IMR-90 (cell line): Measurements from ENCODE around the gene IL1F10. TPM values are rescaled to one million over a fixed set of nuclear protein-coding genes. Genes with fewer than 3 reads are reported as not detected.

Experiments used
- ATAC-seq: fragments of 200-7000 bp; cut with Tn5 transposase; 2 replicates; pipeline ENCODE4 v1.9.1; 2020; ENCODE audit warnings: low read depth, mild to moderate bottlenecking, moderate library complexity
- BruUV-seq: library from RNA; stranded (reverse); fragments of 400-500 nt; replicated peaks from 2 replicates; lab custom pipeline; 2021; lab: Mats Ljungman, UMichigan
- CTCF ChIA-PET: fragments of 300-600 bp; formaldehyde crosslinking; extraction: SDS; loops from one replicate; lab custom pipeline; 2021; ENCODE audit warnings: antibody characterized with exemption; lab: Yijun Ruan, JAX
- POLR2A ChIA-PET: fragments of 300-600 bp; sonication (Branson Sonifier 250); formaldehyde crosslinking; loops from one replicate; lab custom pipeline; 2022; ENCODE audit warnings: antibody characterized with exemption; ENCODE audit not compliant: unreplicated experiment; lab: Charles Lee
- DNase-seq: peaks from one replicate; pipeline ENCODE4 v3.0.0; 2013
- H2AFZ ChIP-seq: replicated peaks from 2 replicates; pipeline ENCODE3; 2013; ENCODE audit warnings: low read length, mild to moderate bottlenecking; ENCODE audit not compliant: poor library complexity
- H2AK5ac ChIP-seq: 2 replicates; pipeline ENCODE4 v1.6.1; 2013; ENCODE audit warnings: low read depth, low read length, inconsistent platforms
- H2AK9ac ChIP-seq: replicated peaks from 2 replicates; pipeline ENCODE3; 2013; ENCODE audit warnings: mild to moderate bottlenecking, low read depth, low read length, moderate library complexity; ENCODE audit not compliant: poor library complexity
- H2BK120ac ChIP-seq: 2 replicates; pipeline ENCODE4 v1.6.1; 2013; ENCODE audit warnings: low read depth, low read length, inconsistent platforms
- H2BK15ac ChIP-seq: 3 replicates; pipeline ENCODE4 v1.6.1; 2013; ENCODE audit warnings: low read depth, low read length, inconsistent platforms
- H2BK20ac ChIP-seq: 2 replicates; pipeline ENCODE4 v1.6.1; 2013; ENCODE audit warnings: low read depth, mild to moderate bottlenecking, inconsistent platforms, low read length, moderate library complexity
- H2BK5ac ChIP-seq: 2 replicates; pipeline ENCODE4 v1.6.1; 2013; ENCODE audit warnings: mild to moderate bottlenecking, low read depth, low read length, inconsistent platforms; ENCODE audit not compliant: poor library complexity, severe bottlenecking
- H3K14ac ChIP-seq: replicated peaks from 2 replicates; pipeline ENCODE4 v1.6.1; 2013; ENCODE audit warnings: low read depth, low read length, inconsistent platforms
- H3K18ac ChIP-seq: 2 replicates; pipeline ENCODE4 v1.6.1; 2013; ENCODE audit warnings: low read depth, low read length, control low read depth
- H3K23ac ChIP-seq: 2 replicates; pipeline ENCODE4 v1.6.1; 2013; ENCODE audit warnings: low read depth, low read length, inconsistent platforms
- H3K27ac ChIP-seq: 2 replicates; pipeline ENCODE4 v1.5.1; 2013; ENCODE audit warnings: mild to moderate bottlenecking, control low read depth, low read length; ENCODE audit not compliant: insufficient read depth
- H3K27me3 ChIP-seq: 2 replicates; pipeline ENCODE4 v1.6.1; 2013; ENCODE audit warnings: low read length; ENCODE audit not compliant: control insufficient read depth, insufficient read depth
- H3K36me3 ChIP-seq: 2 replicates; pipeline ENCODE4 v1.6.1; 2013; ENCODE audit warnings: low read length, mixed read lengths; ENCODE audit not compliant: control insufficient read depth, insufficient read depth
- H3K4ac ChIP-seq: 2 replicates; pipeline ENCODE4 v1.6.1; 2013; ENCODE audit warnings: low read depth, low read length, inconsistent platforms
- H3K4me1 ChIP-seq: 2 replicates; pipeline ENCODE4 v1.6.1; 2013; ENCODE audit warnings: low read length, mixed read lengths; ENCODE audit not compliant: control insufficient read depth, insufficient read depth
- H3K4me2 ChIP-seq: 2 replicates; pipeline ENCODE4 v1.6.1; 2013; ENCODE audit warnings: low read depth, mild to moderate bottlenecking, control low read depth, low read length, moderate library complexity
- H3K4me3 ChIP-seq: 2 replicates; pipeline ENCODE4 v1.5.1; 2013; ENCODE audit warnings: low read depth, mild to moderate bottlenecking, control low read depth, low read length, moderate library complexity; ENCODE audit not compliant: insufficient read depth
- H3K56ac ChIP-seq: 2 replicates; pipeline ENCODE4 v1.6.1; 2013; ENCODE audit warnings: low read length, inconsistent platforms; ENCODE audit not compliant: insufficient read depth; ENCODE audit errors: extremely low read depth
- H3K79me1 ChIP-seq, 2 experiments: 2 replicates each; pipeline ENCODE4 v1.6.1; 2013; ENCODE audit warnings: low read length in 2 of 2, inconsistent platforms in 1 of 2, low read depth in 1 of 2
- H3K9ac ChIP-seq: 2 replicates; pipeline ENCODE4 v1.6.1; 2013; ENCODE audit warnings: low read depth, low read length, control low read depth
- H3K9me1 ChIP-seq: 2 replicates; pipeline ENCODE4 v1.6.1; 2013; ENCODE audit warnings: low read length, inconsistent platforms; ENCODE audit not compliant: insufficient read depth
- H3K9me3 ChIP-seq: 2 replicates; pipeline ENCODE4 v1.6.1; 2013; ENCODE audit warnings: low read length; ENCODE audit not compliant: control insufficient read depth, insufficient read depth
- H4K20me1 ChIP-seq: 2 replicates; pipeline ENCODE4 v1.6.1; 2013; ENCODE audit warnings: low read length, inconsistent platforms; ENCODE audit not compliant: insufficient read depth
- H4K5ac ChIP-seq: 2 replicates; pipeline ENCODE4 v1.6.1; 2013; ENCODE audit warnings: mild to moderate bottlenecking, low read depth, low read length, control low read depth
- H4K8ac ChIP-seq, 2 experiments: 2 replicates each; pipeline ENCODE4 v1.6.1; 2013; ENCODE audit warnings: low read depth in 2 of 2, low read length in 2 of 2, control low read depth in 1 of 2, inconsistent platforms in 1 of 2
- H4K91ac ChIP-seq: 2 replicates; pipeline ENCODE4 v1.6.1; 2013; ENCODE audit warnings: low read depth, low read length, inconsistent platforms; ENCODE audit not compliant: insufficient read depth
- BHLHE40 ChIP-seq: fragments of 150-350 bp; IDR thresholded peaks from 2 replicates; pipeline ENCODE4 v1.6.1; 2016; ENCODE audit warnings: mild to moderate bottlenecking, low read depth, low read length
- CEBPB ChIP-seq: IDR thresholded peaks from 2 replicates; pipeline ENCODE4 v1.6.1; 2012; ENCODE audit warnings: low read depth, low read length, improper control_type of control experiment
- FOS ChIP-seq: fragments of 150-350 bp; IDR thresholded peaks from 2 replicates; pipeline ENCODE4 v1.6.1; 2016; ENCODE audit warnings: low read depth, low read length
- MAZ ChIP-seq: IDR thresholded peaks from 2 replicates; pipeline ENCODE4 v1.6.1; 2012; ENCODE audit warnings: low read depth, mild to moderate bottlenecking, low read length, improper control_type of control experiment, moderate library complexity, borderline replicate concordance
- RCOR1 ChIP-seq: IDR thresholded peaks from 2 replicates; pipeline ENCODE4 v1.6.1; 2012; ENCODE audit warnings: mild to moderate bottlenecking, low read length, improper control_type of control experiment; ENCODE audit not compliant: insufficient replicate concordance
- RFX5 ChIP-seq: IDR thresholded peaks from 2 replicates; pipeline ENCODE4 v1.8.0; 2012; ENCODE audit warnings: low read depth, mild to moderate bottlenecking, low read length, moderate library complexity
- SMC3 ChIP-seq: fragments of 150-350 bp; IDR thresholded peaks from 2 replicates; pipeline ENCODE4 v1.6.1; 2016; ENCODE audit warnings: low read depth, mild to moderate bottlenecking, antibody characterized with exemption, low read length, moderate library complexity
- USF2 ChIP-seq: fragments of 150-350 bp; IDR thresholded peaks from 2 replicates; pipeline ENCODE4 v1.6.1; 2017; ENCODE audit warnings: mild to moderate bottlenecking, antibody characterized with exemption, low read length, low read depth
- WGBS, 2 experiments: methylation state at CpG; one replicate each; pipeline versions ENCODE4 v1.1.5 to v1.1.7; 2013; ENCODE audit warnings: missing lambda C conversion rate in 2 of 2; ENCODE audit not compliant: insufficient read length in 1 of 2; ENCODE audit errors: extremely low coverage in 2 of 2; 5-methylcytosine and 5-hydroxymethylcytosine counted together
- dilution Hi-C: fragments of 300-500 bp; cut with HindIII; formaldehyde crosslinking; loops from one replicate; pipeline ENCODE4 v1.14.3; 2018; ENCODE audit warnings: low sequenced_read_pairs; ENCODE audit not compliant: unreplicated experiment
- in situ Hi-C: fragments of 300-500 bp; cut with MboI; formaldehyde crosslinking; loops from 3 replicates; pipeline ENCODE4 v1.14.3; 2019; ENCODE audit warnings: low sequenced_read_pairs, inconsistent platforms, mixed read lengths
- intact Hi-C: fragments of 100-400 bp; cut with micrococcal nuclease; formaldehyde crosslinking; loops from 2 replicates; pipeline ENCODE4 v1.10.0; 2022
- polyA plus RNA-seq, 3 experiments: library from polyadenylated mRNA; depleted of rRNA; stranded (reverse); fragments of >200 nt; gene quantifications; 2 replicates each; pipeline ENCODE4 v1.2.3, GENCODE V29; 2012; ENCODE audit warnings: low replicate concordance in 1 of 3
- total RNA-seq: library from RNA; depleted of rRNA; stranded (reverse); fragments of >200 nt; gene quantifications from 2 replicates; pipeline ENCODE4 v1.2.3, GENCODE V29; 2012
- TF ChIP-seq, protein P1 (sequence below): conservative IDR thresholded peaks from 2 replicates; pipeline ENCODE4 v1.5.1; 2012; ENCODE audit warnings: mild to moderate bottlenecking, low read depth, low read length, improper control_type of control experiment

Gene IL1F10
- total and polyA plus RNA-seq, 2 of the 4 experiments (the other 2 are of a cell fraction), result not detected

- CTCF ChIA-PET, result no interaction called here
- Histone ChIP-seq H2BK5ac (no peak overlapping the region), H4K5ac (no peak overlapping the region), H3K4me2 (no peak overlapping the region), H2AK9ac (no peak overlapping the region), H3K27ac (no peak overlapping the region), H3K14ac (no peak overlapping the region), H3K4ac (no peak overlapping the region), H2BK20ac (no peak overlapping the region), H4K91ac (no peak overlapping the region), H3K4me3 (no peak overlapping the region), H2AFZ (no peak overlapping the region), H3K4me1 (no peaks in the 10 kb centered on the region), H3K27me3 (peaks cover 3% of the 10 kb centered on the region), H2BK15ac (no peak overlapping the region), H3K79me1 (no peaks in the 10 kb centered on the region), H3K23ac (no peak overlapping the region), H3K9ac (no peak overlapping the region), H2BK120ac (no peak overlapping the region), H3K9me3 (no peaks in the 10 kb centered on the region; the same call in 1 of the 2 replicates), H2AK5ac (no peak overlapping the region), H4K8ac (no peak overlapping the region), H3K9me1 (no peaks in the 10 kb centered on the region), H3K36me3 (no peaks in the 10 kb centered on the region), H3K18ac (no peak overlapping the region), H3K56ac (no peak overlapping the region), H4K20me1 (no peaks in the 10 kb centered on the region)
- POLR2A ChIA-PET, result no interaction called here
- dilution Hi-C loops (no loop called here), intact Hi-C loops (no loop called here), in situ Hi-C loops (no loop called here)
- ATAC-seq (no peak), DNase-seq (no peak)
- TF ChIP-seq, protein P1, sequence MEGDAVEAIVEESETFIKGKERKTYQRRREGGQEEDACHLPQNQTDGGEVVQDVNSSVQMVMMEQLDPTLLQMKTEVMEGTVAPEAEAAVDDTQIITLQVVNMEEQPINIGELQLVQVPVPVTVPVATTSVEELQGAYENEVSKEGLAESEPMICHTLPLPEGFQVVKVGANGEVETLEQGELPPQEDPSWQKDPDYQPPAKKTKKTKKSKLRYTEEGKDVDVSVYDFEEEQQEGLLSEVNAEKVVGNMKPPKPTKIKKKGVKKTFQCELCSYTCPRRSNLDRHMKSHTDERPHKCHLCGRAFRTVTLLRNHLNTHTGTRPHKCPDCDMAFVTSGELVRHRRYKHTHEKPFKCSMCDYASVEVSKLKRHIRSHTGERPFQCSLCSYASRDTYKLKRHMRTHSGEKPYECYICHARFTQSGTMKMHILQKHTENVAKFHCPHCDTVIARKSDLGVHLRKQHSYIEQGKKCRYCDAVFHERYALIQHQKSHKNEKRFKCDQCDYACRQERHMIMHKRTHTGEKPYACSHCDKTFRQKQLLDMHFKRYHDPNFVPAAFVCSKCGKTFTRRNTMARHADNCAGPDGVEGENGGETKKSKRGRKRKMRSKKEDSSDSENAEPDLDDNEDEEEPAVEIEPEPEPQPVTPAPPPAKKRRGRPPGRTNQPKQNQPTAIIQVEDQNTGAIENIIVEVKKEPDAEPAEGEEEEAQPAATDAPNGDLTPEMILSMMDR, result no peak
- no peak for TF ChIP-seq RCOR1
- no peak for TF ChIP-seq SMC3
- TF ChIP-seq USF2, result no peak
- no peak for TF ChIP-seq BHLHE40
- no peak for TF ChIP-seq RFX5
- no peak for TF ChIP-seq CEBPB
- no peak for TF ChIP-seq MAZ
- no peak for TF ChIP-seq FOS
- no CpG with 5 or more reads among the region's 2 CpGs for WGBS, 2 experiments
- no TSS peak for BruUV-seq
These were observed 9.3 kb upstream of the IL1F10 start for GRCh38 chr2:113058411-113058994.
